Right renal cortex interstitium (tissue), 3 donors: ENCODE results near the gene RNU5B-1. TPM values are rescaled to one million over a fixed set of nuclear protein-coding genes. Genes with fewer than 3 reads are reported as not detected.

Source experiments
- DNase-seq, 3 donors: peaks; one replicate each; pipeline ENCODE4 v3.0.0-alpha.2; 2013; ENCODE audit warnings: low read depth in 3 of 3, low spot score in 2 of 3
- polyA plus RNA-seq, 3 donors: library from polyadenylated mRNA; unstranded; fragments of 120-200 nt; gene quantifications; one replicate each; pipeline ENCODE4 v1.2.1, GENCODE V29; 2013; ENCODE audit not compliant: insufficient read length in 3 of 3

RNU5B-1 gene
- polyA plus RNA-seq = not detected

DNA sequence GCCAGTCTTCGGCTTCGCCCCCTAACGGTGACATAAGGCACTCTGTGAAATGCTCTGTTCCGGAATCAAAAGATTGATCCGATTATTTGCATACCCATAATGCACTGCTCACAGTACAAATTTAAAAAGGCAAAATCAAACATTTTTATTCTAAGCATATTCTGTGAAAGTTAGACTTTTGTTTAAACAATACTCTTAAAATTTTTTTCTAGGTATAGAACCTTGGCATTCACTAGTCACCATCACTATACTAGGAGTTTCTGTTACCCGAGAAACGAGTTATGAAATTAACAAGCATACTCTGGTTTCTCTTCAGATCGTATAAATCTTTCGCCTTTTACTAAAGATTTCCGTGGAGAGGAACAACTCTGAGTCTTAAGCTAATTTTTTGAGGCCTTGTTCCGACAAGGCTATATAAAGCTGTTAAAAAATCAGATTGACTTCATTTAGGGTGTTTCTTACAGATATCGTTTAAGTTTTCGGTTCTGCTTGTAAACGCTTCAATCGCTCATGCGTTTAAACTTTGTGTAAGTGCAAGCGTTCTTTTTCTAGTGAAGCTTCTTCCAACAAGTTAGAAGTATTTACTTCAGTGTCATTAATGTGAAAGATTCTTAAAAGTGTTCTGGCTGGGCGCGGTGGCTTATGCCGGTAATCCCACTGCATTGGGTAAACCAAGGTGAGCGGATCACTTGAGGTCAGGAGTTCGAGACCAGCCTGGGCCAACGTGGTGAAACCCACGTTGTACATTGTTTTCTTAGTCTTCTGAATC lies at the start of gene RNU5B-1:
RNU5B-1 (plus strand) TSS at position 297 of the 769 bp plus-strand sequence.
- DNase-seq = peak in 2 of 3 donors; percentile 86 to 93

DNA sequence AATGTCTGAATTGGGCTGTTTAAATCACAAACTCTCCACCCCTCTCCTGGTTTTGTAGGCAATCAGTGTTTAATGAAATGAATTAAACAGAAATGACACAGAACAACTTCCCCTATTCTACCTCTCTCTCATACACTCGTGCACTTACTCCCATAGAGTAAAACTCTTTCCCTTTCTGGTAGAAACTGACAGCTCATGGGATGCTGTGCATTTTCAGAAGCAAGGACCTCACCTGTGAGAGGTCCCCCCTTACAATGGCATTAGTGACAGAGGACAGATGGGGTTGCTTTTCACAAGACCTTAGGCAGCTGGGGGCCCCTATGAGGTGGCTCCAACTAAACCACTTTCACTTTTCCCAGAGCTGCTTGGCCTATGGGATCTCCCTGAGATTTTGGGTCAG lies 49.7 kb upstream of the RNU5B-1 start:
- no peak for DNase-seq

GRCh38 chr15:65255486-65256140 lies 48.9 kb upstream of the RNU5B-1 start:
- DNase-seq = no peak

- DNase-seq = no peak
Observed at GRCh38 chr15:65258375-65259262, 45.9 kb upstream of the RNU5B-1 start.

DNA sequence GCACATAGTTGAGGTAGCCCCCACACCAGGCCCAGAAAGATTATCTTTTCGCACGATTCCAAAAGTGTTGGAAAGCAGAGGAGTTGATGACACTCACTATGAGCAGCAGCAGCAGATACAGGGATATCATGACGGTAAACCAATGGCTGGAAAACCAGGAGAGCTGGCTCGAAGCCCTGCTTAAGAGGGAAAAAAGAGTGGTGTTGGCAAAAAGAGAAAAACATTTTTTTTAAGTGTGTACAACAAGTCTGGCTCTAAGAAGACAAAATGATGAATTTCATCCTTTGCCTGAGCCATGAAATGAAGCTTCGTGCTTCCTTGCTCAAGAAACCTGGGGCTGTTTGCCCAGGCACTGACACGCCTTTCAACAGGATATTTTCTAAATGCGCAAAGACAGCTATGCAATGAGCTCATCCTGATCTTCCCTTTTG lies 45.1 kb upstream of the RNU5B-1 start:
- no peak for DNase-seq

DNA sequence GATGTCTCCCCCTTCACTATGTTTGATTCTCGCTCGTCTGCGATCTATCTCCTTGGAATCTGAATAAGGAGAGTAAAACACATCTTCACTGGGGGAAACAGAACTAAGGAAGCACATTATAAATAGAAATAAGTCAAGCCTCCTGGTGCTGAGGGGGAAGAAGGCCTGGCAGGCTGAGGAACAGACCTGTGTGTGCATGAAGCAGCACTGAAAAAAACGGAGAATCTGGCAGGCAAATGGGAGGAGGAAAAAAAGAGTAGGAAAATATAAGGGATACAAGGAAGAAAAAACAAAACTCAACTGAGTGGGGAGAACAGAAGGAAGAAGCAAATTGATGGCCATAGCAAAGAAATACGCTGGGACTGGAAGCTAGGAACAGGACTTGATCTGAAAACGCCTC lies 43.5 kb upstream of the RNU5B-1 start:
- no peak for DNase-seq

- DNase-seq = no peak
Observed at GRCh38 chr15:65263313-65263712, 41.2 kb upstream of the RNU5B-1 start.

DNA sequence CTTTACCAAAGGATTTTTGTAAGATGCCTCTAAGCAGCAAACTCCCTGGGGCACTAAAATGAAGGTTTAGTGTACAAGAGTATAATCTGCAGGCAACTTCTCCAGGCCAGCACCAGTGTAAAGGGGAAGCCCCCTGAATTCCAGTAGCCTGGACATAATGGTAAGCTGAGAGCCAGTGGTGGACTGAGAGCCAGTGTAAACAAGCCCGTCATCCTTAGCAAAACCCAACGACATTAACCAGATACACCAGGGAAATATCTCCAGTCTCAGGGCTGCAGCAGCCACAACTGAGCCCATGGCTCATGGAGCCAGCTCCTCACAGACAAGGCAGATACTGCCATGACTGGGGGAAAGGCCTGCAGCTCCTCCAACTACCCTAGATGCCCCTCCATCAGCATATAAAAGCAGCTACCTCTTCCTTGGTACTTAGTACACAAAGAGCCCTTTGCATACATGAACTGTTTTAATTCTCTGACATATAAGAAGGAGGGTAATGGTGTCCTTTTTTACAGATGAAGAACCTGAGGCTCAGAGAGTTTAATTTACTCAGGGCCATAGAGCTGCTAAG lies 39.5 kb upstream of the RNU5B-1 start:
- no peak for DNase-seq

DNA sequence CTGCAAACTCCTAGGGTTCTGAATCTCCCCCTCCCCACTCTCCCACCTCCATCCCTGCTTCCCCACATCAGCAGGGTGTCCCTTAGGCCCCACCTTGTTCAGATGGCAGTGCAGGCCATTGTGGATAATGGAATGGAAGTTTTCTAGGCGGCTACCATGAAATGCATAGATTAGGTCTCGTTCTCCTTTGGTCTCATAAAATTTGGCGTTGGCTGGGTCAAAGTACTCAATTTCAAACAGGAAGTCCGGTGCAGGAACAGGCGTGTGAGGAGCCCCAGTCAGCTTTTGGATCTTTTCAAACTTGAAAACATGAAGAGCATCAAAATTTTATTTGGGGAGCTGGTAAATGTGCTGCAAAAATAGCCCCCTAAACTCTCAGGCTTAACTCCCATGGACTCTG lies 38.0 kb upstream of the RNU5B-1 start:
- no peak for DNase-seq

DNA sequence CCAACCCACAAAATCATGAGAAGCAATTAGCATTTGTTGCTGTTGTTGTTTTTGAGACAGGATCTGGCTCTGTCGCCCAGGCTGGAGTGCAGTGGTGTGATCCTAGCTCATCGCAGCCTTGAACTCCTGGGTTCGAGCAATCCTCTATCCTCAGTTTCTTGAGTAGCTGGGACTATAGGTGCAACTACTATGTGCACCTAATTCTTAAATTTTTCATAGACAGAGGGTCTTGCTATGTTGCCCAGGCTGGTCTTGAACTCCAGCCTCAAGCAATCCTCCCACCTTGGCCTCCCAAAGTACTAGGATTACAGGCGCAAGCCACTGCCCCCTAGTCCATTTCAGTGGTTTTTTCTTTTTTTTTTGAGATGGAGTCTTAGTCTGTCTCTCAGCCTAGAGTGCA lies 36.1 kb upstream of the RNU5B-1 start:
- no peak for DNase-seq

DNA sequence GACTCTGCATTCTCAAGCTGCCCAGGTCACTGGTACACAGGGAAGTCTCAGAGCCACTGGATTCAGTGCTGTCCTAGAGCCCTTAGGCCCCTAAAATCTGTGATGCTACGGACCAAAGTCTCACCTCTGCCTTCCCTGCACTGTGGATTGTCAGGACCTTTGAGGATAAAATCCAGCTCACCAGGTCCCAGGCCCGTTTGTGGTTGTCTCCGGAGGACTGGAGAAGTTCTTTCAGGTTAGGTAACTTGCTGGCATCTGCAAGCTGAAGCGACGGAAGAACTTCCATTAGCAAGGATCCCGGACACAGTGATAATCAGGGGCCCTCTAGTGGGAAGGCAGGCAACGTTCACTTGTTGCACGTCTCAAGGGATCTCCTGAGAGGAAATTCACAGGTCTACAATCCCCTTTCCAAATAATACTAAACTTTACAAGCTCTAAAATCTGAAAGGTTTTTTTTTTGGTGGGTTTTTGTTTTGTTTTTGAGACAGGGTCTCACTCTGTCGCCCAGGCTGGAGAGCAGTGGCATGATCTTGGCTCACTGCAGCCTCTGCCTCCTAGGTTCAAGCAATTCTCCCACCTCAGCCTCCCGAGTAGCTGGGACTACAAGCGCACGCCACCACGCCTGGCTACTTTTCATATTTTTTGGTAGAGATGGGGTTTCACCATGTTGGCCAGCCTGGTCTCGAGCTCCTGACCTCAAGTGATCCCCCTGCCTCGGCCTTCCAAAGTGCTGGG lies 33.5 kb upstream of the RNU5B-1 start:
- peak in 1 of 3 donors; percentile 63 for DNase-seq

DNA sequence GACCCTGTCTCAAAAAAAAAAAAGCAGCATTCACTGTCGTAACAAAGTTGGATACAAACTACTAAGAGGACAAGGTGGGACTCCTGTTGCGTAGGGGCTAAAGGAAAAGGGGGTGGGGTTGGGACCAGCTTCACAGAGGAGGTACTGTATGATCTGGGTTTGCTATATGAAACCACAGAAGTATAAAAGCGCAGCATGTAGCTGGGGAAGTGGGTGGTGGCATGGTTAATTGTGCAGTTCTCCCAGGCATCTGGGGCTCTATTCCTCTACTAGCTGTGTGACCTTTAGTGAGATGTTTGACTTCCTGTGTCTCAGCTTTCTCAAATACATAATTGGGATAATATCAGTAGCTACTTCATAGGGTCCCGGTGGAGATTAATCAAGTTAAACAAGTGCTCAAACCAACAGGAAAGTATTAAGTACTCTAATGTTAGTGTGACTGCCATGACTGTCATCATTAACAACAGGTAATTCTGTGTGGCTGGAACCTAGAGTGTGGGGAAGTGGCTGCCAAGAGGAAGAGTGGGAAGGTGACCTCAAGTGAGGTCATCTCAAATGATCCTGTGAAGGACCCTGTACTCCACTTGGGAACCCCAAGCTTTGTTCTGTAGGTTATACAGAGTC lies 29.3 kb upstream of the RNU5B-1 start:
- DNase-seq = no peak

DNA sequence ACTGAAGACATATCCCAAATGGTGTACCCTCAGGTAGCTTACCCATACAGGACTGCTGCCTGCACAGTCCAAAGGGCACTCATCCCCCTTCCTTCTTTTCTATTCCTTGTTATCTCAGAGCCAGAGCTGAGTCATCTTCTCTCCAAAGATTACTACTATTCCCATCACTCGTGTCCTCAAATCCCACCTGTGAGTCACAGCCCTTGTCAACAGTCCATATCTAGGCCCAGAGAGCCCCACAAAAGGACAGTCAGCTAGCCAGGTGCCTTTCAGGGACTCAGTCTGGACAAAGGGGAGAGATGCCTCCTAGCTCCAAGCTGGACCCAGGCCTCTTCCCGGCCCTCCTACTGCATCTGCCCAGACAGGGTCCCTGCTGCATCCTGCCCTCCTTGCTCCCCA lies 28.8 kb upstream of the RNU5B-1 start:
- DNase-seq = no peak

- DNase-seq = no peak
Observed at GRCh38 chr15:65277015-65277414, 27.5 kb upstream of the RNU5B-1 start.

DNA sequence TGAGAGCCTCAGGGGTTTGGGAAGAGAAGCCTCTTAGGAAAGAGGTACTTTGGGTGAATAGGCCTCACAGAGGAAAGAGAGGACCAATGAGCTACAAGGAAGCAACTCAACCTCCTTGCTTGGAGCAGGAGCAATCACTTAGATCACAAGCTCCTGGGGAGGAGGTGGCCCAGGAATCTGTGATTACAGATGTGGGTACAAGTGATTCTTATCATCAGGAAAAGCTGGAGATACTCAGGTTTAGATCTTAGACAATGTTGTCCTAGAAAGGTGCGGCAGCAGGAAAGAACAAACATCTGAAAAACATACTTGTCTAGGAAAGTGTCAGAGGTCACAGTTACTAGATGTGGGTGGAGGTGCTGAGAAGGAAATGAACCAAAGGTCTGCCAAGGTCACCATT lies 26.0 kb upstream of the RNU5B-1 start:
- DNase-seq = no peak

- no peak for DNase-seq
Observed at GRCh38 chr15:65285291-65286068, 19.0 kb upstream of the RNU5B-1 start.

- no peak for DNase-seq
Observed at GRCh38 chr15:65286069-65286703, 18.3 kb upstream of the RNU5B-1 start.

DNA sequence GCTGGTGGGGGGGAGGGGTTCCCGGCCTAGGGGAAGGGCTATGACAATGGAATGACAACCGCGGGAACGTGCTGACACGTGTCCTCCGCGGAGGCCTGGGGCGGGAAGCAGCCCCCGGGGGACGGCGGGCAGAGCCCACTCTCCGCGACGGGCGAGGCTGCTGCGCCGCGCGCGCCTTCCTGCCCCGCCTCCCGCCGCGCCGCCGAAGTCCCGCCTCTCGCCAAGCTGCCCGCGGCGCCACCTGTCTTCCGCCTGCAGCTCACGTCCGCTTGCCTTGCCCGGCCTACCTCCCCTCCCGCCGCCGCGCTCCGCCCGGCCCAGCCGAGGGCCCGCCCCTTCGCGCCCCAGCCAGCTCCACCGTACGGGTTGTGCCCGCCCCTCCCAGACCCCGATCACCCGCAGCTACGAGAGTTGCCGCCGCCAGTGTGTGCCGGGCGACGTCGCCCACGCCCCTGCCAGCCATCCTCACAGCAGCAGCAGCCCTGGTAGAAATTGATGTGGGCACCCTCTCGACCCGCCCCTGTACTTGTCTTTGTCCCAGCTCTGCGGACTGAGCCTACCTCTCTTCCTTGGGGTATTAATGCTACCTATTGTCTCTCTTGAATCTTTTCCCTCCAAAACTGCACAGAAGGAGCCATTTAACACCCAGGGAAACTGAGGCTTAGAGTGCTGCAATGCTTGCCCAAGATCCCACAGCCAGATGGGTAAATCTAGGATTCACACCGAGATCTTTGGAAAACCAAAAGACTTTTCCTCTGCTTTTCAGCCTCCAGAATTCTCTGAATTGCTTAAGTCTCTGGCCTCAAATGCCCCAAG lies 17.6 kb upstream of the RNU5B-1 start, which contains the start of gene PARP16:
PARP16 (minus strand) TSS at position 180 of the 816 bp plus-strand sequence. CDS start 457 bp downstream, outside the sequence.
- DNase-seq = peak in 2 of 3 donors; percentile 74 to 79
